Effector memory CD8-positive, alpha-beta T cell (primary cell): Measurements from ENCODE around the gene ORMDL2.
"Not testable (repeated sequence)": the region's sequence is repeated elsewhere in the genome, so short reads cannot be mapped to it uniquely, and the experiment has no call there.

Experiments
- ATAC-seq: fragments of 150-1000 bp; cut with Tn5 transposase; replicated peaks from 2 replicates; pipeline ENCODE4 v1.10.0; 2021; ENCODE audit warnings: mild to moderate bottlenecking, moderate library complexity
- DNase-seq, 3 experiments: peaks; one replicate each; pipeline ENCODE4 v3.0.0; 2021
- H3K27ac Mint-ChIP-seq, 2 donors: one replicate each; pipeline ENCODE4 v1.8.0; 2022; ENCODE audit warnings: mild to moderate bottlenecking in 2 of 2, mixed read lengths in 2 of 2, moderate library complexity in 2 of 2
- H3K27me3 Mint-ChIP-seq, 2 donors: one replicate each; pipeline ENCODE4 v1.8.0; 2022; ENCODE audit warnings: mixed read lengths in 2 of 2
- H3K36me3 Mint-ChIP-seq: one replicate; pipeline ENCODE4 v1.8.0; 2022; ENCODE audit warnings: mild to moderate bottlenecking, moderate library complexity, mixed read lengths; ENCODE audit not compliant: insufficient read depth
- H3K4me1 Mint-ChIP-seq, 2 donors: one replicate each; pipeline ENCODE4 v1.8.0; 2022; ENCODE audit warnings: low read depth in 2 of 2, mixed read lengths in 2 of 2
- H3K4me3 Mint-ChIP-seq, 2 donors: one replicate each; pipeline ENCODE4 v1.8.0; 2022; ENCODE audit warnings: mild to moderate bottlenecking in 2 of 2, mixed read lengths in 2 of 2, moderate library complexity in 2 of 2
- H3K9me3 Mint-ChIP-seq, 2 donors: one replicate each; pipeline ENCODE4 v1.8.0; 2022; ENCODE audit warnings: mixed read lengths in 2 of 2

ORMDL2 gene

DNA sequence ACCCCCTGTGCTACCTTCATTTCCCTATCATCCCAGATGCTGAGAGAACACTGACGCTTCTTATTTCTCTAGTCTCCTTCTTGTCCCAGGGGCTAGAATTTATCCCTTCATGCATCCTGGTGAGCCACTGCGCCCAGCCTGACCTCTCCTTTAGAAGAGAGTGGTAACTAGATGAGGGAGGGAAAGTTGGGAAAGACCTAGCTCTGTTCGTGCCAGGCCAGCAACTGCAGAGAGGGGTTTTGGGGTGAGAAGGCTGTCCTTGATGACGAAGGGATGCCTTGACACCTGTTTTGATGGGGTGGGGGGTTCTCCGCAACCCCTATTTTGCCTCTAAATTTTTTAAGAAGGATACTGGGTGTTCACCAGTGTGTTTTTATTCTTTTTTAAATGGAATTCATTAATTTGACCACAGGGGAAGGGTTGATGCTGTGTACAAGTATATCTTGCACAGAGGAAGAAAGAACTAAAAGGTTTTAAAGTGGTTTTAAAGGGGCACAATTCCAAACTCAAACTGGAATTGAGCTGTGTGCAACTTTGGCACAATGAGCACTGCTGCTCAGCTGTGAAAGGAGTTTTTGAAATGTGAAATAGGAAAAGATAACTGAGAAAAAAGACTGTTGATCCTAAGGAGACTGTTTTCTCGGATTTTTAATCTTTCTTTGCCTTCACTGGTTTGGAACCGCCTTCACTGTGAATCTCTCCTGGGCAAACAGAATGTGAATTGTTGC, 31.9 kb downstream of the ORMDL2 start:
- Mint-ChIP-seq H3K4me3 (no peak overlapping the region), H3K4me1 (no peaks in the 10 kb centered on the region), H3K36me3 (no peaks in the 10 kb centered on the region), H3K27ac (no peak overlapping the region), H3K9me3 (no peaks in the 10 kb centered on the region), H3K27me3 (peaks cover 27 to 30% of the 10 kb centered on the region in 2 donors)
- ATAC-seq = no peak
- no peak for DNase-seq

DNA sequence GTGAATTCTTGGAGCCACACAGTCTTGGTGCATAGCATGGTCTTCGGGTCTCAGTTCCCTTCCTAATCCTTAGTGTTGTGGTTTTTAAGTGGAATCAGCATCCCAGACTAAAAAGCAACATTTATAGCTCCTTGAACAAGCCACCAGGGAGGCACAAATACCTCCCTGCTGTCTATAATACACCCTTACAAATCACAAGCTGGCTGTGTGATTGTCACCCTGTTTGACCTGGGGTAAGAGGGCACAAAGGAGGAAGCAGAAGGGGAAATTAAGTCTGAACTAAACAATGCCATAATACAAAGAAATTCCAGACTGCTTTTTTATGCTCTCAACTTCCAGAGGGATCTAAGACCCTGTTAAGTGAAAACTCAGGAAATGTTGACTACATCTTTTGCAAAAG, 32.6 kb downstream of the ORMDL2 start:
- no peaks in the 10 kb centered on the region for H3K36me3 Mint-ChIP-seq
- no peak overlapping the region for H3K4me3 Mint-ChIP-seq
- no peak overlapping the region for H3K27ac Mint-ChIP-seq
- peaks cover 27 to 30% of the 10 kb centered on the region in 2 donors for H3K27me3 Mint-ChIP-seq
- DNase-seq (no peak), ATAC-seq (no peak)
- no peaks in the 10 kb centered on the region for H3K4me1 Mint-ChIP-seq
- H3K9me3 Mint-ChIP-seq = no peaks in the 10 kb centered on the region

DNA sequence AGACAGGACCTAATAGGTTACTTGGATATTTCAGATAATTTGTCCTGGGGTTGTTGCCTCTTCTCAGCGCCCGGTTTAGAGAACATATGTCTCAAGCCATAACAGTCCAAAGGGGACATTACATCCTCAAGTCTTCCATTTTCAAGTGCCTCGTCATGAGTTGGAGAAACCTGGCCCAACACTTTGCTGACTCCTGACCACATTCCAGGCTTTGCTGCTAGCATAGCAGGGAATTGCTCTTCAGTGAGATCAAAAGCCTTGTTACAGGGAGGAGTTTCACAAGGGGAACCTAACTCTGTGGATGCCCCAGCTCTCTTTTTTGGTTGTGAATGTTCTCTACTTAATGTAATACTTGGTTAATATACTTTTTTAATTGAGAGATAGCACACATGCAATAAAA, 33.1 kb downstream of the ORMDL2 start:
- DNase-seq (no peak), ATAC-seq (no peak)
- H3K36me3 Mint-ChIP-seq = no peaks in the 10 kb centered on the region
- no peak overlapping the region for H3K27ac Mint-ChIP-seq
- no peaks in the 10 kb centered on the region for H3K4me1 Mint-ChIP-seq
- H3K27me3 Mint-ChIP-seq = peaks cover 27 to 30% of the 10 kb centered on the region in 2 donors
- no peaks in the 10 kb centered on the region for H3K9me3 Mint-ChIP-seq
- H3K4me3 Mint-ChIP-seq = no peak overlapping the region

DNA sequence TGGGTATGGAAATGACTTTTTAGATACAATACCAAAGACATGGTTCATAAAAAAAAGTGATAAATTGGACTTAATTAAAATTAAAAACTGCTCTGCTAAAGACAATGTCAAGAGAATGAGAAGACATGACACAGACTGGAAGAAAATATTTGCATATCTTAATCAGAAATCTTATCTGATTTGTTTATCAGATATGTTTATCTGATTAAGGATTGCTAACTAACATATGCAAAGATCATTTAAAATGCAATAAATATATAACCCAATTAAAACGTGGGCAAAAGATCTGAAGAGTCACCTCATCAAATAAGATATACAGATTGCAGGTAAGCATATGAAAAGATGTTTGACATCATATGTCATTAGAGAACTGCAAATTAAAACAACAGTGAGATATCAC, 34.9 kb downstream of the ORMDL2 start:
- no peaks in the 10 kb centered on the region for H3K36me3 Mint-ChIP-seq
- no peak overlapping the region for H3K27ac Mint-ChIP-seq
- ATAC-seq (no peak), DNase-seq (no peak)
- H3K4me1 Mint-ChIP-seq = no peaks in the 10 kb centered on the region
- no peak overlapping the region for H3K4me3 Mint-ChIP-seq
- H3K9me3 Mint-ChIP-seq = no peaks in the 10 kb centered on the region
- peaks cover 27 to 30% of the 10 kb centered on the region in 2 donors for H3K27me3 Mint-ChIP-seq

DNA sequence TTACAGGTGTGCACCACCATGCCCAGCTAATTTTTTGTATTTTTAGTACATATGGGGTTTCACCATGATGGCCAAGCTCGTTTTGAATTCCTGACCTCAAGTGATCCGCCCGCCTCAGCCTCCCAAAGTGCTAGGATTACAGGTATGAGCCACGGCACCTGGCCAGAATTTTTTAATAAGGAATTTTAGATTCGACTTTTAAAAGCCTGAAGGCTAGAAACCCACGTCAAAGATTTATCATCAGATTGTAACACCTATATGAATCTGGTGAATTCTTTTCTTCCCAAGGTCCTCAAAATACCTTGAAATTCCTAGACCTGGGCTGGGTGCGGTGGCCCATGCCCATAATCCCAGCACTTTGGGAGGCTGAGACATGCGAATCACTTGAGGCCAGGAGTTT, 43.6 kb downstream of the ORMDL2 start:
- no peaks in the 10 kb centered on the region for H3K36me3 Mint-ChIP-seq
- no peaks in the 10 kb centered on the region for H3K4me1 Mint-ChIP-seq
- DNase-seq = no peak
- H3K4me3 Mint-ChIP-seq = no peak overlapping the region
- H3K27ac Mint-ChIP-seq = no peak overlapping the region
- ATAC-seq = no peak
- no peaks in the 10 kb centered on the region for H3K9me3 Mint-ChIP-seq
- no peaks in the 10 kb centered on the region for H3K27me3 Mint-ChIP-seq

DNA sequence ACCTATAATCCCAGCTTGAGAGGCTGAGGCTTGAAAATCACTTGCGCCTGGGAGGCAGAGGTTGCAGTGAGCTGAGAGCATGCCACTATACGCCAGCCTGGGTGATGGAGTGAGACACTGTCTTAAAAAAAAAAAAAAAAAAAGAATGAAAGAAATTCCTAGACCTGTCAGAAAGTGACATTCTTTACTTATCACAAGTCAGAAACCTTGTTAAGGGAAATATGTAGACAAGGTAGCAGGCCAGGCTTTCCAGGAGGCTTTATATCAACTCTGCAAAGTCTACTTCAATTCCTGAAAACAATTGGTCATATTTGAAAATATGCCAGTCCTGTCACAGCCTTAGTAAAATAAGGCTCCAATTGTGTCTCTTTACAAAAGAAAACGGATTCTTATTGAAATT, 44.0 kb downstream of the ORMDL2 start:
- Mint-ChIP-seq H3K4me1 (no peaks in the 10 kb centered on the region), H3K9me3 (no peaks in the 10 kb centered on the region), H3K27ac (no peak overlapping the region), H3K4me3 (no peak overlapping the region), H3K27me3 (no peaks in the 10 kb centered on the region), H3K36me3 (no peaks in the 10 kb centered on the region)
- no peak for DNase-seq
- ATAC-seq = no peak

DNA sequence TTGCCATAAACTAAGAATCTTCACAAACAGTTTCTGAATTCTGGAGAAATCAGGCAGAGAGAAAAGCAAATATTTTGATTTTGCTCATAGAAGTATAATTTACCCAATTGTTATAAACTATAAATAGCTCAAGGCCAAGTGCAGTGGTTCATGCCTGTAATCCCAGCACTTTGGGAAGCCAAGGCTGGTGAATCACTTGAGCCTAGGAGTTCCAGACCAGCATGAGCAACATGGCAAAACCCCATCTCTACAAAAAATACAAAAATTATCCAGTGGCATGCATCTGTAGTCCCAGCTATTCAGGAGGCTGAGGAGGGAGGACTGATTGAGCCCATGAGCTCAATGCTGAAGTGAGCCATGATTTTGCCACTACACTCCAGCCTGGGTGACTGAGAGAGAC, 44.4 kb downstream of the ORMDL2 start:
- Mint-ChIP-seq H3K27me3 (no peaks in the 10 kb centered on the region), H3K27ac (no peak overlapping the region), H3K4me3 (no peak overlapping the region), H3K36me3 (no peaks in the 10 kb centered on the region), H3K9me3 (no peaks in the 10 kb centered on the region), H3K4me1 (no peaks in the 10 kb centered on the region)
- DNase-seq (no peak), ATAC-seq (no peak)

DNA sequence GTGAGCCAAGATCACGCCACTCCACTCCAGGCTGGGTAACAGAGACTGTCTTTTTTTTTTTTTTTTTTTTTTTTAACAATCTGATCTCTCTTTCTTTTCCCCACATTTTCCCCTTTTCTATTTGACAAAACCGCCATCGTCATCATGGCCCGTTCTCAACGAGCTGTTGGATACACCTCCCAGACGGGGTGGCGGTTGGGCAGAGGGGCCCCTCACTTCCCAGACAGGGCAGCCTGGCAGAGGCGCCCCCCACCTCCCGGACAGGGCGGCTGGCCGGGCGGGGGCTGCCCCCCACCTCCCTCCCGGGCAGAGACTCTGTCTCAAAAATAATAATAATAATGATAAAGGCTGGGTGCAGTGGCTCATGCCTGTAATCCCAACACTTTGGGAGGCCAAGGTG, 45.1 kb downstream of the ORMDL2 start:
- not testable (repeated sequence) for H3K27me3 Mint-ChIP-seq, DNase-seq

DNA sequence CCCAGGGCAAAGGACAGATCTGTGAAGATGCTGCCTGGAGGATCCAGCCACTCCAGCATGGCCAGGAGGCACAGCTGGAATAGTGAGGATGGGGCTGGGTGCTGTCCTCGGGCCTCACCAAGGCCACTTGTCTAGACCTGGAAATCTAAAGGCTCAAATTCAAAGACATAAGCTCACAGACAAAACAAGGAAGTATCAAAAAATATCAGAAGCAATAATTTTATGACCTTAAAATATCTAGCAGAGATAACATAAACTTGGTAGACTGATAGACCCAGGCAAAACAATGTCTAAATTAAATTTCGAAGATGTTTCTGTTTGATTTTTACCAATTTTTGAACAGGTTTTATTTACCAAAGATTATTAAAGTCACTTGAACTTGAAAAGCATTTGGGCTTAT, 47.5 kb downstream of the ORMDL2 start:
- DNase-seq = no peak
- no peaks in the 10 kb centered on the region for H3K36me3 Mint-ChIP-seq
- H3K4me3 Mint-ChIP-seq = no peak overlapping the region
- H3K4me1 Mint-ChIP-seq = no peaks in the 10 kb centered on the region
- no peak overlapping the region for H3K27ac Mint-ChIP-seq
- no peak for ATAC-seq
- H3K9me3 Mint-ChIP-seq = no peaks in the 10 kb centered on the region
- H3K27me3 Mint-ChIP-seq = no peaks in the 10 kb centered on the region

More for the DNA sequence above, 45.1 kb downstream of the ORMDL2 start:
- not testable (repeated sequence) for ATAC-seq, H3K36me3 Mint-ChIP-seq, H3K27ac Mint-ChIP-seq, H3K4me1 Mint-ChIP-seq, H3K4me3 Mint-ChIP-seq, H3K9me3 Mint-ChIP-seq

DNA sequence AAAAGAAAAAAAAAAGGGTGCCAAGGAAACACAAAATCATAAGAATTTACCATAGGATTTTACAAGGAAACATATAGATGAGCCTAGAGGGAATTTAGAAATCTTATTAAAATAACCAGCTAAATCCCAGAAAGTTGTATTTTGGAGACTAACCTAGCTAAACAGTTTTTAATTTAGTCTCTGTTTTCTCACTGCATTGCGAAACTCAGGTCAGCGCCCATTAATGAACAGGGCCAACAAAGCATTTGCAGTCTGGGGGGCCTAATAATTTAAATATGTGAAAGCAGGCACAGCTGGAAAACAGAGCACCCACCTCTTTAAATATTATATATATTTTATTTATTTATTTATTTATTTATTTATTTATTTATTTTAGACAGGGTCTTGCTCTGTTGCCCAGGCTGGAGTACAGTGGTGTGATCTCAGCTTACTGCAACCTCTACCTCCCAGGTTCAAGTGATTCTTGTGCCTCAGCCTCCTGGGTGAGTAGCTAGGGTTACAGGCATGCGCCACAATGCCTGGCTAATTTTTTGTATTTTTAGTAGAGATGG, 48.7 kb downstream of the ORMDL2 start:
- not testable (repeated sequence) for DNase-seq, H3K9me3 Mint-ChIP-seq, ATAC-seq, H3K4me3 Mint-ChIP-seq, H3K36me3 Mint-ChIP-seq, H3K4me1 Mint-ChIP-seq, H3K27ac Mint-ChIP-seq, H3K27me3 Mint-ChIP-seq
